HG02759 (cell line): ENCODE measurements around the gene PROCA1.
"Not testable (repeated sequence)": the region's sequence is repeated elsewhere in the genome, so short reads cannot be mapped to it uniquely, and the experiment has no call there.

Experiments
- ATAC-seq: cut with Tn5 transposase; IDR thresholded peaks from one replicate; pipeline ENCODE4 v1.9.1; 2021; ENCODE audit warnings: mild to moderate bottlenecking, moderate library complexity; ENCODE audit not compliant: unreplicated experiment

The PROCA1 gene

DNA sequence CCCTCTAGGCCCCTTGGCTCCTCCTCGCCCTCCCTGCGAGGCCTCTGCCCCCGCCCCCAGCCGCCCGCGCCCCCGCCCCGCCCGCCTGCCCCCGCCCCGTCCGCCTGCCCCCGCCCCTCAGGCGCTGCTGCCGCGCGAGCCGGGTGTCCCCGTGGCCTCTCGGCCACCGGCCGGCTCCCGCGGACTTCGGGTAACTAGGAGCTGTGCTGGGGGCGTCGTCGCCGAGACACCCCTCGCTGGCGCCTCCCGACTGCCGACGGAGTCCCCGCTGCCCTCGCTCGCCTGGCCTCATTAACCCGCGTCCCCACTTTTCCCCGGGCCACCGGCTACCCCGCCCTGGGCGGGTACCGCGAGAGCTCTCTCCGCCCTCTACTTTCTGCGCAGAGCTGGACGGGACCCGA is 14.5 kb upstream of the PROCA1 start, which contains the start of gene TLCD1:
TLCD1 (minus strand) TSS at position 8 of the 401 bp plus-strand sequence. CDS start 136 bp downstream, outside the sequence.
- no peak for ATAC-seq

DNA sequence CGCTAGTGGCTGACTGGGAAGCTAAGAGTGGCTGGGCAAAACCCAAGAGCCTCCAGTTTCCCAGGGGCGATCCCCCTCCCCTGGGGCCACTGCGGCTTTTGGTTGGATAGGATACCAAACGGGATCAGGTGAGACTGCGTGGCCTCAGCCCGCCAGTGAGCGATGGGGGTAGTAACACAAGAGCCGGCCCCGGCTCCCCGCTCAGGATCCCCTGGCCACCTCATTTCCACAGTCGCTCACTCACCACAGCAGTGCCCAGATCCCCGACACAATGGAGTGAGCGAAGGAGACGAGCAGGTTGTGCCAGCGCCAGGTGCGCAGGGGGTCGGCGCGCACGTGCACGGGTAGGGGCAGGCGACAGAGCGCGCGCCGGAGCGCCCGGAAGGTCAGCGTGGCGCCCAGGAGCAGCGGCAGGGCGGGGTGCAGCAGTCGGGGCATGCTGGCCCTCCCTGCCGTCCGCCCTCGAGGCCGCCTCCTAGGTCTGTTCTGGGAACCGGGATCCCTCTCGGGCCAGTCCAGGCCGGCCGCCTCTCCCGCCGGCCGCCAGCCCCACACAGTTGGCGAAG is 14.1 kb upstream of the PROCA1 start:
- no peak for ATAC-seq

DNA sequence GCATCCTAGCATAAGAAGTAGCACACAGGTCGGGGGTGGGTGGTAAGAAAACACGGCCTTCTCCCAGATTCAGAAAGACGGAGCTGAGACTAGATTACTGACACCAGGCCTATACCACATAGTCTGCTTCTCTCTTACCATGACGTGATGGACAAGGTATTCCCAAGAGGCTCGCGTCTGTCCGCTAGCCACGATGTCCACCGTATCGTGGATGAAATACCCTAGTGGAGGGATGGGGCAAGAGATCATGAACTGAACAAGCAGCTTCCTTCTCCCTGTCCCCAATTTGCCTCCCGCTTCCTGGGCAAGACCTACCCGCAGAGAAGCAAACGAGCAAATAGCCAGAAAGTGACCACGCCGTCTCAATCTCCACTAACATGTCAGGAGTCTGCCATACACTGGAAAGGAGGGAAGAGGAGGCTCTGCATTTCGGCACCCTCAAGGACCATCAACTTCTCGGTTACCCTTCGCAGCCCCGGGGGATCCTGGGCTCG is 13.5 kb upstream of the PROCA1 start:
- ATAC-seq, result no peak

DNA sequence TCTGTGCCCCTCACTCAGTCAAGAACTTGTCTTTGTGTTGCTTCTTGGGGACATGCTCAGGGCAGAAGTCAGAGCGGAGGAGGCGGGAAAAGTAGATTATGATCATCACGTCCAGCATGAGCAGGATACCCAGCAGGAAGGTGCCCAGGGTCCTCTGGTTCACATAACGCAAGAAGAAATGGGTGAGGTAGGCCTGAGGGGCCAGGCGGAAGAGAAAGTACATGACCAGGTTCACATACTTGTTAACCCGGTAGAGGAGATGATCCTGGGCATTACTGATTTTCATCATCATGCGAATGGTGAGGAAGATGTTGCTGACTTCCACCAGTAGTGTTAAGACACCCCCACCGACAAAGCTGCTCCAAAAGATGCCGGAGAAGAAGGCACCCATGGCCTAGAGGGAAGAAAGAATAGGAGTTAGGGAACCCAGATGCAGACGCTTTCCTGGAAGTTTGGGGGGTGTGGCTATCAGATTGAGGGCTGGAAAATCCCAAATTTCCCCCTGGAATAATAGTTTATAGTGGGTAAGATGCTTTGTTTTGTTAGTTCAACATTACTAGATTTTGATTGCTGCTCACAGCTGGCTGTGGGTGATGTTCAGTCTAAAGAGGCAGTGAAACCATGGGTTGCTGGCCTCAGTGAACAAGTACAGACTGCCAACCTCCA is 12.9 kb upstream of the PROCA1 start:
- no peak for ATAC-seq

DNA sequence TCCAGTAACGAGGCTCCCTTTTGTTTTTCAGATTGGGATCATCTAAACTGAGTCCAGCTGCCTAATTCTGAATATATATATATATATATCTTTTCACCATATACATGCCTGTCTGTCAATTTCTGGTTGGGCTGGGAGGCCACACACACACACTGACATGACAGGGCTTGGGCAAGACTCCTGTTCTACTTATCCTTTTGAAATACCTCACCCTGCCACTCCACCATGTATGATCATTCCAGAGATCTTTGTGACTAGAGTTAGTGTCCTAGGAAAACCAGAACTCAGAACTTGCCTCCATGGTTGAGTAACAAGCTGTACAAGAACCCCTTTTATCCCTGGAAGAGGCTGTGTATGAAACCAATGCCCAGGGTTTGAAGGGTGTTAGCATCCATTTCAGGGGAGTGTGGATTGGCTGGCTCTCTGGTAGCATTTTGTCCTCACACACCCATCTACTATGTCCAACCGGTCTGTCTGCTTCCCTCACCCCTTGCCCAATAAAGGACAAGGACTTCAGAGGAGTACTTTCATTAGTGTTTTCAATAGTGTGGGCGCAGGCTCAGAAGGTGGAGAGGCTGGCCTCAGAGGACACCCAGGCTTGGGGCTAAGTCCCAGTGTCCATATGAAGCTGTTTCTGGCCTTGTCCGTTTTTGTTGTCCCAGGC is 12.3 kb upstream of the PROCA1 start:
- ATAC-seq, result not testable (repeated sequence)

DNA sequence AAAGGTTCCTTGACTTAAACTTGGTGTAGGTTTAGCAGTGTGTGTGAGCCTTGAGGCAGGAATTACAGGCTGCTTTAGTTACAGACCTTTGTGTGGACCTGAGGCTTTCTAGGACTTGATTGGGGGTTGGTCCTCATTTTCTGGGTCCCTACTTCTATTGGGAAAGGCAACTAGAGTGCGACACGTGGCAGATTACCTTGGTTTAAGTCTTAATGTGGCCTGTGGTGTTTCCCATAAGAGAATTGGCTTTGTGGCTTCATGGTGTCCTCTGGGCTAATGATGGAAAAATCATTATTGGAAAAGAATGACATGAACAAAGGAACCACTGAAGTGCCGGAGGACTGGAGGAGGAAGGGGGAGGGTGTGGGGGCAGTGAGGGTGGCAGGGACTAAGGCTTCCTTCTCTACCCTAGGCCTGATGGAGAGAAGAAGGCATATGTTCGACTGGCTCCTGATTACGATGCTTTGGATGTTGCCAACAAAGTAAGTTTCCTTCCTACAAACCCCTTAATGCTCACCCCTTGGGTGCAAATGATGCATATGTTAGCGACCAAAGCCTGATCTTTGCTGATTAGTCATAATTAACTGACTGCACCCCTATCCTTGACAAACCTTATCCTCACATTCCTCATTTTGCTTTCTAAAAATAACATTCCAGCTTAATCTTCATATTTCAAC is 11.6 kb upstream of the PROCA1 start:
- no peak for ATAC-seq

DNA sequence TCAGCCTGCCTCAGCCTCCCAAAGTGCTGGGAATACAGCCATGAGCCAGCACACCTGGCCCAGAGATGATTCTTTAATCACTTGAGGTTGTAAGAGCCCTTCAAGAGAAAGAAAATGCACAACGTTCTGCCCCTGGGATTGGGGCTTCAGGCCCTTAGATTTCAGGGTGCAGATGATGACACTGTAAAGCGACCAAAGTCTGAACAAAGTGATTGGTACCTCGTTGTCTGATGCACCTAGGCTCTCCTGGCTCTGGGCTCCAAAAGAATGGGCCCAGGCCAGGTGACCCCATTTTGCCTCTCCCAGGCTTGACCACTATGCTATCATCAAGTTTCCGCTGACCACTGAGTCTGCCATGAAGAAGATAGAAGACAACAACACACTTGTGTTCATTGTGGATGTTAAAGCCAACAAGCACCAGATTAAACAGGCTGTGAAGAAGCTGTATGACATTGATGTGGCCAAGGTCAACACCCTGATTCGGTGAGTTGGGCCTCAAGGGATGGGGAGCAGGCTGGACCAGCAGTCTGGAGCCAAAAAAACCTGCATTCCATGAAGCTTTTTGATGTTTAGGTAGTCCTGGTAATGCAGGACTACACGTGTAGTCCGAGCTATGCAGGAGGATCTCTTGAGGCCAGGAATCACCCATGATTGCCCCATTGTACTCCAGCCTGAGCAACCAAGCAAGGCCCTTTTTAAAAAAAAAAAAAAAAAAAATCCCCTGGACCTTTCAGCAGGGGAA is 10.9 kb upstream of the PROCA1 start:
- no peak for ATAC-seq

DNA sequence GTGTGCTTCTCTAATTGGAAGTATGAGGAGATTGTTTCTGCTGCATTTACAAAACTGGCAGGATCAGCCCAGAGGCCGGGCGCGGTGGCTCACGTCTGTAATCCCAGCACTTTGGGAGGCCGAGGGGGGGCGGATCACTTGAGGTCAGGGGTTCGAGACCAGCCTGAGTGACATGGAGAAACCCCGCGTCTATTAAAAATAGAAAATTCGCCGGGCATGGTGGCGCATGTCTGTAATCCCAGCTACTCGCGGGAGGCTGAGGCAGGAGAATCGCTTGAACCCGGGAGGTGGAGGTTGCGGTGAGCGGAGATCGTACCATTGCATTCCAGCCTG is 9.3 kb upstream of the PROCA1 start:
- not testable (repeated sequence) for ATAC-seq

DNA sequence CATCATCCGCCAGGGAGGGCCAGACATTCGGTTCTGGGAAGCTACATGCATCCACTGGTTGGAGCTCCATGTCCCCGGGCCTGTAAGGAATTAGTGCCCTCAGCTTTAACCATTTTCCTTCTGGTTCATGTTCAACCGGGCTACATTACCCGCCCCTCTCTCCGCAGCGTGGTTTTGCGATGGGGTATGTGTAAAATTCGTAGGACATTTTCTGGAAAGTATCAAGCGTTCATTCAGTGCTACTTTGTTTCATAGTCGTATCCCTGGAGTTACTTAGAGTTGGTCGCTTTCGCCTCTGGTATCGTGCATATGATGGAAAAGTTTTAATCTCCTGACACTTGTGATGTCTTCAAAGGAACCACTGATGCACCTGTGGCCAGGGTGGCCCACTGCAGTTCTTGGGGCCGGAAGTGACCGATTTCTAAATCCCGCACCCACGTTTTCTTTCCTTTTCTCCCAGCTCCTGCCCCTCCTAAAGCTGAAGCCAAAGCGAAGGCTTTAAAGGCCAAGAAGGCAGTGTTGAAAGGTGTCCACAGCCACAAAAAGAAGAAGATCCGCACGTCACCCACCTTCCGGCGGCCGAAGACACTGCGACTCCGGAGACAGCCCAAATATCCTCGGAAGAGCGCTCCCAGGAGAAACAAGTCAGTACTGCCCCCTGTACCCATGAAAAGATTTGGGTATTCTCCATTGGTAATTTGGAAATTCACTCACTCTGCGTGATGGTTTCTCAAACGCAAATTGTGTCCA is 8.7 kb upstream of the PROCA1 start:
- no peak for ATAC-seq

DNA sequence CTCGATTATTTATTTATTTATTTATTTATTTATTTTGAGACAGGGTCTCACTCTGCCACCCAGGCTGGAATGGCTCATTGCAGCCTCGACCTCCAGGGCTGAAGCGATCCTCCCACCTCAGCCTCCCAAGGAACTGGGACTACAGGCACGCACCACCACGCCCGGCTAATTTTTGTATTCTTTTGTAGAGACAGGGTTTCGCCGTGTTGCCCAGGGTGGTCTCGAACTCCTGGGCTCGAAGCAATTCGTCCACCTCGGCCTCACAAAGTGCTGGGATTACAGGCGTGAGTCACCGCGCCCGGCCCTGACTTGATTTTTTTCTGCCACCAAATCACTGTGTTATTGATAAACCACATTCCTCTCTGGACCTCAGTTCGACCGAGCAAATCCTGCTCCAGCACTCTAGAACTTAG is 7.3 kb upstream of the PROCA1 start:
- ATAC-seq, result peak; percentile 3

DNA sequence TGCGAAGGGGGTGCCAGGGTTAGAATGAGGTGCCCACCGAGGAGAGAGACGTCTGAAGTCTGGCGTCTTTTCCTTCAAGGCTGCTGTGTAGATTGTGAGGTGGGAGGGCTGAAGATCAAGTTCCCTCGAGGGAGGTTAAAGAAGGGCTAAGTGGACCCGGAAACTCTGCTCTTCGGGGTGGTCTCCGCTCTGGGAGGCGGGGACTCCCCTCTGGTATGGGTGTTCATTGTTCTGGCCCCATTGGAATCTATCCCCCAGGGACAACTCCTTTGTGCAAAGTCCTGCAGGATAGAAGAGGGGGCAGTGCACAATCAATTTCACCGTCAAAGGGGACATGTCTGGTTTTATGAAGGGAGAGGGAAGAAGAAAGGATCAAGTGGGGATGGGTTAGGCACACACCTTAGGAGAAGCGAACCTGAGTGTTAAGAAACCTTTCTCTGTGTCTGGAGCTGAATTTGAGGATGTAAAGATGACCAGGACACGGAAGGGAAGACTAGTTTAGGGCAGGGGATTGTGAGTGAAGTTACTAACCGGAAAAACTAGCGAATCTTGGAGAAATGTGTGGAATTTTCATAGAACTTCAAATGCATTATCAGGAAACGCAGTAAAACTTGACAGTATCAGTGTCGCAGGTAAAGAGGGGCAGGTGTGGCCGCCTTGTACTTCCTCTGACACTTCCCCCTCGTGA is 6.8 kb upstream of the PROCA1 start:
- no peak for ATAC-seq

DNA sequence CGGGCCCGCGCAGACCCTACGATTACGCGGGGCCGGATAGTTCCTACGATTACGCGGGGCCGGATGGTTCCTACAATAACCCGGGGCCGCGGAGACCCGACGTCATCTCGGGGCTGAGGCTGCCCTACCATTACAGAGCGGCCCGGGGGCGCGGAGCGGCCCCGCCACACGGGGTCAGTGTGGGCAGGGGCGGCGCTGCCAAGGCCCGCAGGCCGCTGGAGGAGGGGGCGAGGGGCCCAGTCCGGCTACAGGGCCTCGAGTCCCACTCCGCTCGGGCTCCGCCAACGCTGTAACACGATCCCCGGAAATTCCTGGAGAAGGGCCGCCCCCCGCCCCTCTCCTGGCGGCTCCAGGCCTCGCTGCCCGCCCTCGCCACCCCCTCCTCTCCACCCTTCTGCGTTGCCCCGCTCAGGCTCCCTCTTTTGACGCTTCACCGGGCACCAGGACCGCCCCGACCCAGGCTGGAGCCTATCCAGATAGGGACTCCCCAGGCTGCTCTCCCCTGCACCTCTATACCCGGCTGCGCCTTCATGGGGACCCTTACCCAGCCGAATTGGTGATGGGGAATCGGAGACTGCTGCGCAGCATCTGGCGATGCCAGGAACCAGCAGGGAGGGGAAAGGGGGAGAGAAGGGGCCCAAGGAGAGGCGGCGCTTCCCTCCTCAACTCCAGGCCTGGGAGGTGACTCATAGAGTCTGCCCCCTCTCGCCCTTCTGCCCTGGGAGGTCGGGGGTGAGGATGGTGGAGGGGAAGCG is 6.1 kb upstream of the PROCA1 start, which contains the start of gene RAB34:
RAB34 (minus strand) TSS at position 291 of the 755 bp plus-strand sequence. CDS start 602 bp downstream, outside the sequence.
- ATAC-seq, result no peak

DNA sequence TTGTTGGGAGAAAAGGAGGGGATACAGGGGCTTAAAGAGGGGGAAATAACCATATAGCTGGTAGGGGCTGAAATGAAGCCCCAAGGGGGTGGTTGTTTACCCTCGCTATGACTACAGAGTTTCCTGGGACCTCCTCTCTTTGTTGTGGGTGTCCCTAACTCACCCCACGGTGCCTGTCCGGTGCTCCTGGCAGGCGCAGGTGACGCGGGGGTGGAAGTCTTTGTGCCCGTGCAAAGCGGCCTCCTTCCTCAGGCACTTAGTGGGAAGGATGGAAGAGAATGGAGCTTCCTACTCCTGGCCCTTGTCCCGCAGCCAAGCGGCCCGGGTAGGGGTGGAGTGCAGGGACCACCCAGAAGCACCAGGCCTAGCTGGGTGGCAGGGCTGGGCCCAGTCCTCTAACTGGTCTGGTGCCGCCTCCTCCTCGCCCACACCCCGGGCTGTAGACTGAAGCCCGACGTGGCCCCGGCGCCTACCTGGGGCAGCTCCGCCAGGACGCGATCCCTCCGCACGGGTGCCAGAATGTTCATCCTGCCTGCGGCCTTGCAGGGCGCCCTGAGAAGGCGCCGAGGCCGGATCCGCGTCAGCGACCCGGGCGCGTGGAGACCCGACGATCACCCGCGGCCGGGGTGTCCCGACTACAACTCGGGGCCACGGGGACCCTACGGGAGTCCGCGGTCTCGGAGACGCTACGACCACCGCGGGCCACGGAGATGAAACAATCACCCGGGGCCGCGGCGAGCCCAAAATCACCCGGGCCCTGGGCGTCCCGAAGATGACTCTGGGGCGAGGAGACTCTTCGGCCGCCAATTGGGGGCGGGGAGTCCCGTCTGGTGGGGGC is 5.3 kb upstream of the PROCA1 start:
- ATAC-seq, result no peak

DNA sequence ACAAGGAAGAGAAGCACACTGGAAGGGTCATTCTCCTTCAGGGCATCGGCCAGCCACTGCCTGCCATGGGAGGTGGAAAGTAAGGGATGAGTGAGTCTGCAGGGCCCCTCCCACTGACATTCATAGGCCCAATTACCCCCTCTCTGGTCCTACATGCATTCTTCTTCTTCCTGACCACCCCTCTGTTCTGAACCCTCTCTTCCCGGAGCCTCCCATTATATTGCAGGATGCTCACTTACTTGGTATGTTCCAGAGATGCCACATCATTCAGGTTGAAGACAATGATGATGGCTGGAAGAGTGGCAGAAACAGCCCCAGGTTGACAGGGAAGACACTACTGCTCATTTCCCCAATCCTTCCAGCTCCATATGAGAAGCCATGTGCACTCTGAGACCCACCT is 3.5 kb upstream of the PROCA1 start:
- ATAC-seq, result no peak

DNA sequence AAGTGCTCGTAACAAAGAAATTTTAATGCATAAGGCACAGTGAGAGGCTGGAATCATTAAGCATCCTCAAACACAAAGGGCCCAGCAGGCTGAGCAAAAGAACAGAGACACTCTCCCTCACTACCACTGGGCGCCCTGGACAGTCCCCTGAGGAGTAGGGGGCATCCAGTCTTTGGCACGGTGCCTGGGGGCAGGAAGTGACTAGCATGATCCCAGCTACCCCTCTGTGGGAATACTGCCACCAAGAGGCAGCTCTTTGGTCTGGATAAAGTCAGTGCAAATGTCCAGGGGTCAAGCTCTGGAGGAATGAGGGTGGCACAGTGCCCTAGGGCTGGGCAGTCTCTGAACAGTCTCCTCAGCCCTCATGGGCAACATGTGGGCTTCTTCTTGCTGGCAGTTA is 2.6 kb upstream of the PROCA1 start:
- no peak for ATAC-seq

DNA sequence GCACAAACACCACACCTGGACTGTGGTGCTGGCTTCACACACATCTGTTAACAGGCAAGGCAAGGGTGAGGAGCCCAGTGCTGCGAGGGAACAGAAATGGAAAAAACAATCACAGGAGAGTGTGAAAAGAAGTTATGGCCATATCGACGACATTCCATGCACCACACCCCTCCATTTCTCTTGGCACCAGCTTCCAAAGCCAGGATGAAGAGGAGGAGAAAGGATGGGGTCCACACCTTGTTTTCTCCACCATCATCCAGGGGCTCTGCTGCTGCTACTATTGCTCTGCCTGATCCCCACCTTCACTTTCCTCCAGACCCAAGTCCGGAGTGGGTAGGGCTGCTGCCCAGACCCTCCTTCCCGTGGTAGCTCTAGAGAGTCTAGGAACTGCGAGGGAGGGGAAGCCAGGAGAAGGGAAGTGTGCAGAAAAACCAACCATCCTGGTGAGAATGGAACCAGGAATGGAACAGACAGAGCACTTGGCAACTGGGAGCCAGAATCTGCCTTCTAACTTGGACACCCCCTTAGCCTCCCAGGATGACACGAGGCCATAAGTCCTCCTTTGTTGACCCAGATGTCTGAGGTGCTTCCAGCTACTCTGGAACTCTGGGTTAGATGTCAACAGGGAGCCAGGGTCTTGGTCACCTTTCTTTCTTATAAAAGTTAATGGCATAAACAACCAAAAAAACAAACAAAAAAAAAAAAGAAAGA is 1.2 kb upstream of the PROCA1 start:
- no peak for ATAC-seq

DNA sequence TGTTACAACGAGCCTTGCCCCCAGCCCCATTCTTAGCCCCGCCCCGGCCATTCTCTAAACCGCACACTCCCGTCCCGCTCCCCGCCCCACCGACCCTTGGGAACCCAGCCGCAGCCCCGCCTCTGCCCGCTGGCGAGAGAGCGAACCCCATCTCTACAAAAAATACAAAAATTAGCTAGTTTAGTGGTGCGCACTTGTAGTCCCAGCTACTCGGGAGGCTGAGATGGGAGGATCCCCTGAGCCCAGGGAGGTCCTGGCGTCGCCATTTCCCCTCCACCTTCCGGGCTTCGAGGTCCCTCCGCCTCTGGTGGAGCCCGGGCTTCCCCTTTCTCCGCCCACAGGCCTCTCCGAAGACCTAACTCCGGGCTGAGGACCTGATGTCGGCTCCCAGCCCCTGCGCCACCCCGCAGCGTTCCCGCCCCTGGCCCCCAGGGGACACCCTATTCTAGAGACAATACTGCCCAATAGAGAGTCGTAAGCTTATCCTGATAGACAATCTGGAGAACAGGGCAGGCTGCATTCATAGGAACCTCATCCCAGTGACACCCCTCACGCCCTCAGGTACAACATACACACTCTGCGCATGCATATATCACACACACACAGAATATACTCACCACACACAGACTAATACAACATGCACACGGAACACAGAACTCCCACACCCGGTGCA is 480 bp upstream of the PROCA1 start:
- peak; percentile 35 for ATAC-seq
